HCT116 (cell line): ENCODE results near the gene ANKRD13D. TPM values are rescaled to one million over a fixed set of nuclear protein-coding genes. Genes with fewer than 3 reads are reported as not detected.

Experiments used
- ATAC-seq: fragments of 200-7000 bp; cut with Tn5 transposase; 2 replicates; pipeline ENCODE4 v1.9.1; 2020; ENCODE audit warnings: mild to moderate bottlenecking, moderate library complexity
- BruUV-seq: library from RNA; stranded (reverse); fragments of 400-500 nt; replicated peaks from 2 replicates; lab custom pipeline; 2021; lab: Mats Ljungman, UMichigan
- CTCF ChIA-PET: fragments of 300-600 bp; sonication (Branson Sonifier 250); formaldehyde crosslinking; loops from one replicate; lab custom pipeline; 2021; ENCODE audit warnings: antibody characterized with exemption; lab: Charles Lee
- POLR2A ChIA-PET: fragments of 300-600, 350-600 bp; sonication (Branson Sonifier 250); formaldehyde crosslinking; loops from one replicate; lab custom pipeline; 2021; ENCODE audit warnings: antibody characterized with exemption; lab: Charles Lee
- RAD21 ChIA-PET, 2 experiments: fragments of 300-600 bp; sonication (Branson Sonifier 250); formaldehyde crosslinking; loops; one replicate each; lab custom pipeline; 2023; ENCODE audit warnings: low total read pairs in 2 of 2; ENCODE audit not compliant: uncharacterized antibody in 2 of 2, unreplicated experiment in 2 of 2, low non-redundant PET in 1 of 2; lab: Charles Lee
- DNase-seq: peaks from one replicate; pipeline ENCODE4 v3.0.0-alpha.2; 2010; ENCODE audit warnings: low read depth, low spot score
- H2AFZ ChIP-seq: fragments of 200-600 bp; shearing (Covaris generic), sonication (generic); 2 replicates; pipeline ENCODE4 v1.6.1; 2017; ENCODE audit warnings: low read depth, mixed run types, mixed read lengths, antibody characterized with exemption, low read length; ENCODE audit not compliant: poor library complexity, severe bottlenecking
- H3K27ac ChIP-seq: 2 replicates; pipeline ENCODE4 v1.5.1; 2012; ENCODE audit warnings: low read depth, low read length
- H3K27me3 ChIP-seq: fragments of 200-600 bp; sonication (generic); 2 replicates; pipeline ENCODE4 v1.6.1; 2016; ENCODE audit warnings: mixed run types, low read length, mixed read lengths; ENCODE audit not compliant: insufficient read depth
- H3K36me3 ChIP-seq, 2 experiments: fragments of 200-500 bp in 1 of 2; fragments of 200-600 bp in 1 of 2; sonication (Bioruptor generic) in 1 of 2; sonication (generic) in 1 of 2; 2 replicates each; pipeline versions ENCODE4 v1.5.1 to v1.6.1; 2014 to 2016; ENCODE audit warnings: low read length in 2 of 2, inconsistent platforms in 1 of 2, mixed read lengths in 1 of 2, mixed run types in 1 of 2; ENCODE audit not compliant: insufficient read depth in 2 of 2, control insufficient read depth in 1 of 2
- H3K4me1 ChIP-seq, 2 experiments: fragments of 200-600 bp in 1 of 2; sonication (generic) in 1 of 2; 2 replicates each; pipeline versions ENCODE4 v1.5.1 to v1.6.1; 2012 to 2017; ENCODE audit warnings: low read length in 2 of 2, inconsistent platforms in 1 of 2, mild to moderate bottlenecking in 1 of 2, mixed read lengths in 1 of 2, mixed run types in 1 of 2, moderate library complexity in 1 of 2; ENCODE audit not compliant: insufficient read depth in 2 of 2, control insufficient read depth in 1 of 2
- H3K4me2 ChIP-seq: fragments of 200-600 bp; sonication (generic); 2 replicates; pipeline ENCODE4 v1.6.1; 2017; ENCODE audit warnings: mixed run types, low read length, mixed read lengths
- H3K4me3 ChIP-seq, 2 experiments: fragments of 200-600 bp in 1 of 2; sonication (generic) in 1 of 2; replicated peaks in 1 of 2; 2 replicates each; pipeline ENCODE4 v1.5.1; 2011 to 2016; ENCODE audit warnings: low read length in 2 of 2, control low read depth in 1 of 2, low read depth in 1 of 2, mild to moderate bottlenecking in 1 of 2, mixed read lengths in 1 of 2, mixed run types in 1 of 2
- H3K79me2 ChIP-seq: fragments of 200-600 bp; sonication (generic); 2 replicates; pipeline ENCODE4 v1.6.1; 2017; ENCODE audit warnings: mild to moderate bottlenecking, mixed run types, low read length, moderate library complexity, mixed read lengths; ENCODE audit not compliant: insufficient read depth
- H3K9ac ChIP-seq: fragments of 200-600 bp; sonication (generic); 2 replicates; pipeline ENCODE4 v1.6.1; 2016; ENCODE audit warnings: low read length, mixed read lengths
- H3K9me2 ChIP-seq: fragments of 200-600 bp; sonication (generic), shearing (Covaris generic); 2 replicates; pipeline ENCODE4 v1.6.1; 2017; ENCODE audit warnings: mixed run types, mild to moderate bottlenecking, moderate library complexity; ENCODE audit not compliant: insufficient read depth
- H3K9me3 ChIP-seq, 2 experiments: fragments of 200-500 bp in 1 of 2; fragments of 200-600 bp in 1 of 2; sonication (Bioruptor generic) in 1 of 2; sonication (generic) in 1 of 2; 2 replicates each; pipeline ENCODE4 v1.6.1; 2014 to 2017; ENCODE audit warnings: low read length in 2 of 2, mixed read lengths in 2 of 2, inconsistent platforms in 1 of 2, low read depth in 1 of 2, mild to moderate bottlenecking in 1 of 2, mixed run types in 1 of 2, moderate library complexity in 1 of 2; ENCODE audit not compliant: control insufficient read depth in 1 of 2, insufficient read depth in 1 of 2
- H4K20me1 ChIP-seq: fragments of 200-600 bp; sonication (generic), shearing (Covaris generic); 2 replicates; pipeline ENCODE4 v1.6.1; 2017; ENCODE audit warnings: mixed run types, mild to moderate bottlenecking, moderate library complexity; ENCODE audit not compliant: insufficient read depth
- CBX3 ChIP-seq: IDR thresholded peaks from 2 replicates; pipeline ENCODE4 v1.6.1; 2012; ENCODE audit warnings: low read depth
- CEBPB ChIP-seq: IDR thresholded peaks from 2 replicates; pipeline ENCODE4 v1.6.1; 2012; ENCODE audit warnings: low read depth
- EGR1 ChIP-seq: IDR thresholded peaks from 2 replicates; pipeline ENCODE4 v1.6.1; 2012; ENCODE audit warnings: low read depth
- ELF1 ChIP-seq: IDR thresholded peaks from 2 replicates; pipeline ENCODE4 v1.6.1; 2012; ENCODE audit warnings: low read depth, borderline replicate concordance
- EZH2 ChIP-seq: fragments of 200-600 bp; sonication (generic); IDR thresholded peaks from 2 replicates; pipeline ENCODE4 v1.6.1; 2017; ENCODE audit warnings: antibody characterized with exemption, mixed run types
- JUND ChIP-seq: IDR thresholded peaks from 2 replicates; pipeline ENCODE4 v1.6.1; 2012
- POLR2A ChIP-seq: IDR thresholded peaks from 2 replicates; pipeline ENCODE4 v1.7.0; 2011; ENCODE audit warnings: borderline replicate concordance; ENCODE audit not compliant: insufficient read depth, insufficient read length; ENCODE audit errors: extremely low read depth
- RAD21 ChIP-seq: IDR thresholded peaks from 2 replicates; pipeline ENCODE4 v1.6.1; 2012; ENCODE audit warnings: low read depth, mild to moderate bottlenecking
- SIN3A ChIP-seq: IDR thresholded peaks from 2 replicates; pipeline ENCODE4 v1.6.1; 2012; ENCODE audit warnings: low read depth
- SP1 ChIP-seq: IDR thresholded peaks from 2 replicates; pipeline ENCODE4 v1.6.1; 2012; ENCODE audit warnings: low read depth
- TCF7L2 ChIP-seq: IDR thresholded peaks from 2 replicates; pipeline ENCODE4 v1.7.0; 2011; ENCODE audit warnings: borderline replicate concordance, inconsistent platforms; ENCODE audit not compliant: insufficient read depth, insufficient read length; ENCODE audit errors: extremely low read depth
- YY1 ChIP-seq: IDR thresholded peaks from 2 replicates; pipeline ENCODE4 v1.6.1; 2011; ENCODE audit warnings: low read length, low read depth, moderate library complexity, mild to moderate bottlenecking; ENCODE audit not compliant: insufficient replicate concordance; ENCODE audit errors: extremely low read depth
- ZFX ChIP-seq: fragments of 450-650 bp; IDR thresholded peaks from 2 replicates; pipeline ENCODE4 v1.6.1; 2017
- intact Hi-C: fragments of 100-400 bp; cut with micrococcal nuclease; formaldehyde crosslinking; loops from 2 replicates; pipeline ENCODE4 v1.10.0; 2022
- total RNA-seq: library from RNA; stranded (reverse); gene quantifications from one replicate; pipeline ENCODE4 v1.2.1, GENCODE V29; 2021; ENCODE audit not compliant: unreplicated experiment
- TF ChIP-seq, protein P1 (sequence below): IDR thresholded peaks from 2 replicates; pipeline ENCODE4 v1.6.1; 2011; ENCODE audit warnings: mild to moderate bottlenecking, low read length, moderate library complexity; ENCODE audit not compliant: insufficient replicate concordance; ENCODE audit errors: extremely low read depth
- TF ChIP-seq, protein P2 (sequence below): IDR thresholded peaks from 2 replicates; pipeline ENCODE4 v1.6.1; 2012
- TF ChIP-seq, protein P3 (sequence below): IDR thresholded peaks from 2 replicates; pipeline ENCODE4 v1.6.1; 2012
- TF ChIP-seq, protein P4 (sequence below), 3 experiments: fragments of 200-600 bp in 1 of 3; sonication (generic) in 1 of 3; IDR thresholded peaks in 2 of 3; conservative IDR thresholded peaks in 1 of 3; 2 replicates each; pipeline ENCODE4 v1.5.1; 2012 to 2017; ENCODE audit warnings: low read depth in 2 of 3, low read length in 2 of 3, antibody characterized with exemption in 1 of 3, borderline replicate concordance in 1 of 3, control low read depth in 1 of 3, mild to moderate bottlenecking in 1 of 3, mixed read lengths in 1 of 3, mixed run types in 1 of 3, moderate library complexity in 1 of 3; ENCODE audit not compliant: insufficient read depth in 1 of 3
- TF ChIP-seq, protein P5 (sequence below): IDR thresholded peaks from 2 replicates; pipeline ENCODE4 v1.6.1; 2012; ENCODE audit warnings: low read depth

ANKRD13D gene
- total RNA-seq, 1 experiment from 2014 or later, result 61.1 TPM

DNA sequence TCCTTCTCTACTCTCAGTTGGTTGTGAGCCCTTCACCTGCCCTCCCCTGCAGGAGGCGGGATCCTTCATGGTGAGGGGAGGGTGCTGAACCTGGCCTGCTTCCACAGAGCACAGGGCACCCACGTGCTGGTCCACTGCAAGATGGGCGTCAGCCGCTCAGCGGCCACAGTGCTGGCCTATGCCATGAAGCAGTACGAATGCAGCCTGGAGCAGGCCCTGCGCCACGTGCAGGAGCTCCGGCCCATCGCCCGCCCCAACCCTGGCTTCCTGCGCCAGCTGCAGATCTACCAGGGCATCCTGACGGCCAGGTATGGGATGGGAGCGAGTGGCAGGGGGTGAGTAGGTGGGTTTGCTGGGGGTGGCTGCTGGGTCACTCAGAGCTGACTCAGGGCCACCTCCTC is 20.6 kb downstream of the ANKRD13D start:
- Histone ChIP-seq H3K9me2 (no peaks in the 10 kb centered on the region), H3K79me2 (peaks cover 4% of the 10 kb centered on the region; the same call in 1 of the 2 replicates), H3K9ac (no peak overlapping the region), H4K20me1 (no peaks in the 10 kb centered on the region), H3K4me2 (no peak overlapping the region), H3K4me3 (no peak overlapping the region), H2AFZ (no peak overlapping the region), H3K27me3 (no peaks in the 10 kb centered on the region), H3K4me1 (peaks cover 18 to 27% of the 10 kb centered on the region in 2 experiments), H3K27ac (no peak overlapping the region), H3K36me3 (peaks cover 0 to 9% of the 10 kb centered on the region in 2 experiments; a peak in 3 of 4 replicates), H3K9me3 (no peaks in the 10 kb centered on the region)
- TF ChIP-seq EZH2, result no peak
- TF ChIP-seq, protein P1, sequence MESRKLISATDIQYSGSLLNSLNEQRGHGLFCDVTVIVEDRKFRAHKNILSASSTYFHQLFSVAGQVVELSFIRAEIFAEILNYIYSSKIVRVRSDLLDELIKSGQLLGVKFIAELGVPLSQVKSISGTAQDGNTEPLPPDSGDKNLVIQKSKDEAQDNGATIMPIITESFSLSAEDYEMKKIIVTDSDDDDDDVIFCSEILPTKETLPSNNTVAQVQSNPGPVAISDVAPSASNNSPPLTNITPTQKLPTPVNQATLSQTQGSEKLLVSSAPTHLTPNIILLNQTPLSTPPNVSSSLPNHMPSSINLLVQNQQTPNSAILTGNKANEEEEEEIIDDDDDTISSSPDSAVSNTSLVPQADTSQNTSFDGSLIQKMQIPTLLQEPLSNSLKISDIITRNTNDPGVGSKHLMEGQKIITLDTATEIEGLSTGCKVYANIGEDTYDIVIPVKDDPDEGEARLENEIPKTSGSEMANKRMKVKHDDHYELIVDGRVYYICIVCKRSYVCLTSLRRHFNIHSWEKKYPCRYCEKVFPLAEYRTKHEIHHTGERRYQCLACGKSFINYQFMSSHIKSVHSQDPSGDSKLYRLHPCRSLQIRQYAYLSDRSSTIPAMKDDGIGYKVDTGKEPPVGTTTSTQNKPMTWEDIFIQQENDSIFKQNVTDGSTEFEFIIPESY, result no peak
- TF ChIP-seq, protein P2, sequence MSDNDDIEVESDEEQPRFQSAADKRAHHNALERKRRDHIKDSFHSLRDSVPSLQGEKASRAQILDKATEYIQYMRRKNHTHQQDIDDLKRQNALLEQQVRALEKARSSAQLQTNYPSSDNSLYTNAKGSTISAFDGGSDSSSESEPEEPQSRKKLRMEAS, result no peak
- no peak for TF ChIP-seq YY1
- TF ChIP-seq JUND, result no peak
- TF ChIP-seq EGR1, result no peak
- no peak for TF ChIP-seq TCF7L2
- TF ChIP-seq ELF1, result no peak
- no peak for TF ChIP-seq SP1
- TF ChIP-seq CEBPB, result no peak
- TF ChIP-seq ZFX, result no peak
- TF ChIP-seq, protein P3, sequence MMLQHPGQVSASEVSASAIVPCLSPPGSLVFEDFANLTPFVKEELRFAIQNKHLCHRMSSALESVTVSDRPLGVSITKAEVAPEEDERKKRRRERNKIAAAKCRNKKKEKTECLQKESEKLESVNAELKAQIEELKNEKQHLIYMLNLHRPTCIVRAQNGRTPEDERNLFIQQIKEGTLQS, result no peak
- TF ChIP-seq, protein P4, sequence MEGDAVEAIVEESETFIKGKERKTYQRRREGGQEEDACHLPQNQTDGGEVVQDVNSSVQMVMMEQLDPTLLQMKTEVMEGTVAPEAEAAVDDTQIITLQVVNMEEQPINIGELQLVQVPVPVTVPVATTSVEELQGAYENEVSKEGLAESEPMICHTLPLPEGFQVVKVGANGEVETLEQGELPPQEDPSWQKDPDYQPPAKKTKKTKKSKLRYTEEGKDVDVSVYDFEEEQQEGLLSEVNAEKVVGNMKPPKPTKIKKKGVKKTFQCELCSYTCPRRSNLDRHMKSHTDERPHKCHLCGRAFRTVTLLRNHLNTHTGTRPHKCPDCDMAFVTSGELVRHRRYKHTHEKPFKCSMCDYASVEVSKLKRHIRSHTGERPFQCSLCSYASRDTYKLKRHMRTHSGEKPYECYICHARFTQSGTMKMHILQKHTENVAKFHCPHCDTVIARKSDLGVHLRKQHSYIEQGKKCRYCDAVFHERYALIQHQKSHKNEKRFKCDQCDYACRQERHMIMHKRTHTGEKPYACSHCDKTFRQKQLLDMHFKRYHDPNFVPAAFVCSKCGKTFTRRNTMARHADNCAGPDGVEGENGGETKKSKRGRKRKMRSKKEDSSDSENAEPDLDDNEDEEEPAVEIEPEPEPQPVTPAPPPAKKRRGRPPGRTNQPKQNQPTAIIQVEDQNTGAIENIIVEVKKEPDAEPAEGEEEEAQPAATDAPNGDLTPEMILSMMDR (IDR thresholded peaks at IDR 0.05 in 2 of 3, conservative IDR thresholded peaks at IDR 0.05 in 1 of 3; ENCODE audit: borderline replicate concordance in 1 of 3, insufficient read depth in 1 of 3, low read depth in 2 of 3, low read length in 2 of 3), result no peak
- no peak for TF ChIP-seq POLR2A
- TF ChIP-seq SIN3A, result no peak
- TF ChIP-seq CBX3, result no peak
- TF ChIP-seq, protein P5, sequence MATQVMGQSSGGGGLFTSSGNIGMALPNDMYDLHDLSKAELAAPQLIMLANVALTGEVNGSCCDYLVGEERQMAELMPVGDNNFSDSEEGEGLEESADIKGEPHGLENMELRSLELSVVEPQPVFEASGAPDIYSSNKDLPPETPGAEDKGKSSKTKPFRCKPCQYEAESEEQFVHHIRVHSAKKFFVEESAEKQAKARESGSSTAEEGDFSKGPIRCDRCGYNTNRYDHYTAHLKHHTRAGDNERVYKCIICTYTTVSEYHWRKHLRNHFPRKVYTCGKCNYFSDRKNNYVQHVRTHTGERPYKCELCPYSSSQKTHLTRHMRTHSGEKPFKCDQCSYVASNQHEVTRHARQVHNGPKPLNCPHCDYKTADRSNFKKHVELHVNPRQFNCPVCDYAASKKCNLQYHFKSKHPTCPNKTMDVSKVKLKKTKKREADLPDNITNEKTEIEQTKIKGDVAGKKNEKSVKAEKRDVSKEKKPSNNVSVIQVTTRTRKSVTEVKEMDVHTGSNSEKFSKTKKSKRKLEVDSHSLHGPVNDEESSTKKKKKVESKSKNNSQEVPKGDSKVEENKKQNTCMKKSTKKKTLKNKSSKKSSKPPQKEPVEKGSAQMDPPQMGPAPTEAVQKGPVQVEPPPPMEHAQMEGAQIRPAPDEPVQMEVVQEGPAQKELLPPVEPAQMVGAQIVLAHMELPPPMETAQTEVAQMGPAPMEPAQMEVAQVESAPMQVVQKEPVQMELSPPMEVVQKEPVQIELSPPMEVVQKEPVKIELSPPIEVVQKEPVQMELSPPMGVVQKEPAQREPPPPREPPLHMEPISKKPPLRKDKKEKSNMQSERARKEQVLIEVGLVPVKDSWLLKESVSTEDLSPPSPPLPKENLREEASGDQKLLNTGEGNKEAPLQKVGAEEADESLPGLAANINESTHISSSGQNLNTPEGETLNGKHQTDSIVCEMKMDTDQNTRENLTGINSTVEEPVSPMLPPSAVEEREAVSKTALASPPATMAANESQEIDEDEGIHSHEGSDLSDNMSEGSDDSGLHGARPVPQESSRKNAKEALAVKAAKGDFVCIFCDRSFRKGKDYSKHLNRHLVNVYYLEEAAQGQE, result no peak
- TF ChIP-seq RAD21, result no peak
- DNase-seq, result no peak
- BruUV-seq, result no TSS peak
- ChIA-PET CTCF (no interaction called here), POLR2A (no interaction called here), RAD21 (no interaction called here)
- intact Hi-C loops, result no loop called here
- ATAC-seq, result no peak
